A673 (cell line): Measurements from ENCODE around the gene TMEM183A. TPM values are rescaled to one million over a fixed set of nuclear protein-coding genes. Genes with fewer than 3 reads are reported as not detected.

Source experiments
- BruUV-seq: library from RNA; stranded (reverse); fragments of 400-500 nt; replicated peaks from 2 replicates; lab custom pipeline; 2021; lab: Mats Ljungman, UMichigan
- CTCF ChIA-PET: fragments of 300-600 bp; sonication (Branson Sonifier 250); formaldehyde crosslinking; loops from one replicate; lab custom pipeline; 2022; ENCODE audit warnings: antibody characterized with exemption; lab: Charles Lee
- POLR2A ChIA-PET: fragments of 300-600 bp; sonication (Branson Sonifier 250); formaldehyde crosslinking; loops from one replicate; lab custom pipeline; 2022; ENCODE audit warnings: antibody characterized with exemption; ENCODE audit not compliant: low non-redundant PET; lab: Charles Lee
- DNase-seq: peaks from one replicate; pipeline ENCODE4 v3.0.0-alpha.2; 2015; ENCODE audit warnings: low spot score
- H3K27ac ChIP-seq: fragments of 200-600 bp; sonication (generic); 2 replicates; pipeline ENCODE4 v1.5.1; 2016; ENCODE audit warnings: mixed run types, low read depth, mild to moderate bottlenecking, mixed read lengths, antibody characterized with exemption, low read length; ENCODE audit not compliant: poor library complexity, severe bottlenecking
- H3K27me3 ChIP-seq: fragments of 200-600 bp; sonication (generic); replicated peaks from 2 replicates; pipeline ENCODE4 v1.6.1; 2017; ENCODE audit warnings: mixed run types, low read depth, mild to moderate bottlenecking, mixed read lengths, antibody characterized with exemption, low read length; ENCODE audit not compliant: insufficient read depth, poor library complexity
- H3K36me3 ChIP-seq: fragments of 200-600 bp; sonication (generic); 2 replicates; pipeline ENCODE4 v1.6.1; 2016; ENCODE audit warnings: mixed run types, mild to moderate bottlenecking, mixed read lengths, antibody characterized with exemption, low read length; ENCODE audit not compliant: insufficient read depth, poor library complexity, severe bottlenecking
- H3K4me1 ChIP-seq: fragments of 200-600 bp; sonication (generic); 2 replicates; pipeline ENCODE4 v1.6.1; 2017; ENCODE audit warnings: mixed run types, mild to moderate bottlenecking, mixed read lengths, antibody characterized with exemption, low read length; ENCODE audit not compliant: insufficient read depth, poor library complexity, severe bottlenecking
- H3K4me3 ChIP-seq: fragments of 200-600 bp; sonication (generic); 2 replicates; pipeline ENCODE4 v1.5.1; 2016; ENCODE audit warnings: low read depth, mixed run types, mild to moderate bottlenecking, mixed read lengths, low read length; ENCODE audit not compliant: poor library complexity, severe bottlenecking
- H3K9me3 ChIP-seq: fragments of 200-600 bp; sonication (generic); 2 replicates; pipeline ENCODE4 v1.6.1; 2016; ENCODE audit warnings: mixed run types, low read depth, mild to moderate bottlenecking, mixed read lengths, antibody characterized with exemption, low read length; ENCODE audit not compliant: poor library complexity, severe bottlenecking
- CTCF ChIP-seq: fragments of 300-800, 200-600 bp; sonication (generic); conservative IDR thresholded peaks from 2 replicates; pipeline ENCODE4 v1.5.1; 2017; ENCODE audit warnings: low read depth, mild to moderate bottlenecking, antibody characterized with exemption, low read length, moderate library complexity, mixed read lengths
- EZH2 ChIP-seq: fragments of 200-600 bp; sonication (generic); IDR thresholded peaks from 2 replicates; pipeline ENCODE4 v1.6.1; 2017; ENCODE audit warnings: borderline replicate concordance, low read depth, mild to moderate bottlenecking, mixed read lengths, antibody characterized with exemption, low read length; ENCODE audit not compliant: poor library complexity, severe bottlenecking
- intact Hi-C: fragments of 100-400 bp; cut with micrococcal nuclease; formaldehyde crosslinking; loops from one replicate; pipeline ENCODE4 v1.10.0; 2022; ENCODE audit not compliant: unreplicated experiment
- total RNA-seq: library from RNA; stranded (reverse); gene quantifications from 2 replicates; pipeline ENCODE4 v1.2.3, GENCODE V29; 2021

TMEM183A gene
- total RNA-seq, 1 experiment from 2014 or later, result 65.1 TPM

- no TSS peak for BruUV-seq
Measured at GRCh38 chr1:203031467-203031866, 24.3 kb downstream of the TMEM183A start.

GRCh38 chr1:203033287-203033686 is 26.1 kb downstream of the TMEM183A start:
- Histone ChIP-seq H3K27ac (no peak overlapping the region), H3K4me1 (no peaks in the 10 kb centered on the region), H3K27me3 (no peaks in the 10 kb centered on the region), H3K4me3 (no peak overlapping the region), H3K36me3 (no peaks in the 10 kb centered on the region), H3K9me3 (no peaks in the 10 kb centered on the region)
- no peak for DNase-seq
- no peak for TF ChIP-seq EZH2
- TF ChIP-seq CTCF, result no peak
- BruUV-seq, result no TSS peak
- ChIA-PET POLR2A (no interaction called here), CTCF (no interaction called here)
- intact Hi-C loops, result no loop called here

More at GRCh38 chr1:203031467-203031866, 24.3 kb downstream of the TMEM183A start:
- no peaks in the 10 kb centered on the region for H3K36me3 ChIP-seq
- peaks cover 5% of the 10 kb centered on the region for H3K4me1 ChIP-seq
- peak; percentile 33 for DNase-seq
- H3K9me3 ChIP-seq, result no peaks in the 10 kb centered on the region
- no peak overlapping the region for H3K4me3 ChIP-seq
- no peak overlapping the region for H3K27ac ChIP-seq
- TF ChIP-seq CTCF (peak; percentile 76), EZH2 (no peak)
- ChIA-PET POLR2A (no interaction called here), CTCF (no interaction called here)
- no peaks in the 10 kb centered on the region for H3K27me3 ChIP-seq
- intact Hi-C loops, result loop anchor here (2.0 kb wide), 1 partner anchor 237 kb away; no protein-coding TSS in a partner anchor

- DNase-seq, result no peak
- Histone ChIP-seq H3K27ac (no peak overlapping the region), H3K36me3 (no peaks in the 10 kb centered on the region), H3K27me3 (no peaks in the 10 kb centered on the region), H3K9me3 (no peaks in the 10 kb centered on the region), H3K4me1 (no peaks in the 10 kb centered on the region), H3K4me3 (no peak overlapping the region)
- BruUV-seq, result no TSS peak
- intact Hi-C loops, result no loop called here
- CTCF ChIA-PET, result interaction anchor here (1.2 kb wide), 1 partner anchor 234 kb away, joined by 5 read pairs; no protein-coding TSS in a partner anchor
- POLR2A ChIA-PET, result no interaction called here
- TF ChIP-seq EZH2 (no peak), CTCF (no peak)
Measured at GRCh38 chr1:203033917-203034316, 26.7 kb downstream of the TMEM183A start.
